ENCODE measurements around the gene TIPRL. TPM values are rescaled to one million over a fixed set of nuclear protein-coding genes. Genes with fewer than 3 reads are reported as not detected.

TIPRL gene
- total RNA-seq, 4 donors from 2014 or later, result 13.7 to 37.5 (median 18.9) TPM

DNA sequence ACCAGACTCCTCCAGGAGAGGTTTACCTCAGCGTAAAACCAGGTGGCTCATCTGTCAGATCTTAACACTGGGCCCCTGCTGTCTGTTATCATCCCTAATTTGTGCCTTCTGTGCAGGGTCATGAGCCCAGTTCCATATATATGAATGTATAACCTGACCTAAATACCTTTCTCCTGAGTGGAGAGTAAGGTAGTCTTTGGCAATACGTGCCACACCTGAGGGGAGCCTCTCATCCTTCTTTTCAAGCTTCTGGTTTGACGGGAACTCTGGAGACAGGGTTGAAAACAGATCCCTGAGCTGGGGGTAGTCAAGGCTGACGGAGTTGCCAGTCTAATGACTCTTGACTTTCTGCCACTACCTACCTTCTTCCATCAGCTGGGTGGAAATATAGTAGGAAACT is 51.1 kb downstream of the TIPRL start:
- Histone ChIP-seq H3K9me3 (no peaks in the 10 kb centered on the region), H3K4me3 (no peak overlapping the region), H3K27me3 (no peaks in the 10 kb centered on the region), H3K4me1 (peaks cover 63% of the 10 kb centered on the region), H3K27ac (peak overlapping the region; percentile 35), H3K36me3 (peaks cover 24% of the 10 kb centered on the region)
- 83% methylated on average over 4 of the region's 4 CpGs for WGBS
- TF ChIP-seq EP300 (IDR thresholded peaks at IDR 0.05) (no peak), POLR2A (IDR thresholded peaks at IDR 0.05) (no peak), POLR2AphosphoS5 (IDR thresholded peaks at IDR 0.05) (no peak)
- TF ChIP-seq, protein P1, sequence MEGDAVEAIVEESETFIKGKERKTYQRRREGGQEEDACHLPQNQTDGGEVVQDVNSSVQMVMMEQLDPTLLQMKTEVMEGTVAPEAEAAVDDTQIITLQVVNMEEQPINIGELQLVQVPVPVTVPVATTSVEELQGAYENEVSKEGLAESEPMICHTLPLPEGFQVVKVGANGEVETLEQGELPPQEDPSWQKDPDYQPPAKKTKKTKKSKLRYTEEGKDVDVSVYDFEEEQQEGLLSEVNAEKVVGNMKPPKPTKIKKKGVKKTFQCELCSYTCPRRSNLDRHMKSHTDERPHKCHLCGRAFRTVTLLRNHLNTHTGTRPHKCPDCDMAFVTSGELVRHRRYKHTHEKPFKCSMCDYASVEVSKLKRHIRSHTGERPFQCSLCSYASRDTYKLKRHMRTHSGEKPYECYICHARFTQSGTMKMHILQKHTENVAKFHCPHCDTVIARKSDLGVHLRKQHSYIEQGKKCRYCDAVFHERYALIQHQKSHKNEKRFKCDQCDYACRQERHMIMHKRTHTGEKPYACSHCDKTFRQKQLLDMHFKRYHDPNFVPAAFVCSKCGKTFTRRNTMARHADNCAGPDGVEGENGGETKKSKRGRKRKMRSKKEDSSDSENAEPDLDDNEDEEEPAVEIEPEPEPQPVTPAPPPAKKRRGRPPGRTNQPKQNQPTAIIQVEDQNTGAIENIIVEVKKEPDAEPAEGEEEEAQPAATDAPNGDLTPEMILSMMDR (IDR thresholded peaks at IDR 0.05), result no peak
- no peak for DNase-seq (ENCODE audit: low spot score in 2 of 2)

DNA sequence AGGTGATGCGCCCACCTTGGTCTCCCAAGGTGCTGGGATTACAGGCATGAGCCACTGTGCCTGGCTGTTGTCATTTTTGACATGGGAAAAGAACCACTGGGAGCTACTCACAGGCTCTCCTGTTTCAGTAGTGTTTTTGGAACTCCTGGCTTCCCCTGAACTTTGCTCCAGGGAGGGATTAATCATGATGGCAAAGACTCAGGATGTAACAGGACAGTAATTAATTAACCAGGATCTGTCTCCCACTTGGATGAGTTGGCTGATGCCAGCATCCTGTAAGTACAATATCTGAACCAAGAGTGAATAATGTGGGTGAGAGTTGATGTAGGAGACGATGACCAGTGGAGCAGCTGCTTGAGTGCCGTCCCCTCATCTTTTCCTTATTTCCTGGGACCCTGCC is 51.9 kb downstream of the TIPRL start:
- WGBS, result 91% methylated on average over 2 of the region's 3 CpGs
- TF ChIP-seq POLR2AphosphoS5 (IDR thresholded peaks at IDR 0.05), result no peak
- no peak for TF ChIP-seq EP300 (IDR thresholded peaks at IDR 0.05)
- no peak for TF ChIP-seq POLR2A (IDR thresholded peaks at IDR 0.05)
- TF ChIP-seq, protein P1 (IDR thresholded peaks at IDR 0.05), result no peak
- DNase-seq (ENCODE audit: low spot score in 2 of 2), result no peak
- no peaks in the 10 kb centered on the region for H3K27me3 ChIP-seq
- peaks cover 62% of the 10 kb centered on the region for H3K4me1 ChIP-seq
- no peaks in the 10 kb centered on the region for H3K9me3 ChIP-seq
- H3K27ac ChIP-seq, result peak overlapping the region; percentile 35
- peaks cover 26% of the 10 kb centered on the region for H3K36me3 ChIP-seq
- H3K4me3 ChIP-seq, result no peak overlapping the region

- Histone ChIP-seq H3K4me1 (peaks cover 30% of the 10 kb centered on the region), H3K4me3 (no peak overlapping the region), H3K9me3 (no peaks in the 10 kb centered on the region), H3K36me3 (peaks cover 63% of the 10 kb centered on the region), H3K27me3 (no peaks in the 10 kb centered on the region), H3K27ac (no peak overlapping the region)
- 94% methylated on average over 8 of the region's 8 CpGs for WGBS
- no peak for DNase-seq (ENCODE audit: low spot score in 2 of 2)
- TF ChIP-seq EP300 (IDR thresholded peaks at IDR 0.05), result no peak
- TF ChIP-seq, protein P1 (IDR thresholded peaks at IDR 0.05), result peak; percentile 27 to 50
These were observed 56.2 kb downstream of the TIPRL start for GRCh38 chr1:168234846-168235547.

- DNase-seq (ENCODE audit: low spot score in 2 of 2), result no peak
- peaks cover 68% of the 10 kb centered on the region for H3K36me3 ChIP-seq
- no peak overlapping the region for H3K27ac ChIP-seq
- H3K9me3 ChIP-seq, result no peaks in the 10 kb centered on the region
- H3K4me1 ChIP-seq, result peaks cover 24% of the 10 kb centered on the region
- TF ChIP-seq EP300 (IDR thresholded peaks at IDR 0.05), result no peak
- TF ChIP-seq, protein P1 (IDR thresholded peaks at IDR 0.05), result no peak
- no peak for TF ChIP-seq POLR2AphosphoS5 (IDR thresholded peaks at IDR 0.05)
- no peak for TF ChIP-seq POLR2A (IDR thresholded peaks at IDR 0.05)
- H3K27me3 ChIP-seq, result no peaks in the 10 kb centered on the region
- no peak overlapping the region for H3K4me3 ChIP-seq
These were observed 56.8 kb downstream of the TIPRL start for GRCh38 chr1:168235548-168235885.

GRCh38 chr1:168235937-168236336 is 57.2 kb downstream of the TIPRL start:
- Histone ChIP-seq H3K4me1 (peaks cover 20% of the 10 kb centered on the region), H3K9me3 (no peaks in the 10 kb centered on the region), H3K27ac (no peak overlapping the region), H3K27me3 (no peaks in the 10 kb centered on the region), H3K36me3 (peaks cover 69% of the 10 kb centered on the region), H3K4me3 (no peak overlapping the region)
- no peak for DNase-seq (ENCODE audit: low spot score in 2 of 2)
- TF ChIP-seq POLR2A (IDR thresholded peaks at IDR 0.05) (no peak), POLR2AphosphoS5 (IDR thresholded peaks at IDR 0.05) (no peak), EP300 (IDR thresholded peaks at IDR 0.05) (no peak)
- TF ChIP-seq, protein P1 (IDR thresholded peaks at IDR 0.05), result no peak
- WGBS, result 73% methylated on average over 3 of the region's 3 CpGs
